Measurements from ENCODE around the gene CST3.
"Not testable (repeated sequence)": the region's sequence is repeated elsewhere in the genome, so short reads cannot be mapped to it uniquely, and the experiment has no call there.

Gene CST3

DNA sequence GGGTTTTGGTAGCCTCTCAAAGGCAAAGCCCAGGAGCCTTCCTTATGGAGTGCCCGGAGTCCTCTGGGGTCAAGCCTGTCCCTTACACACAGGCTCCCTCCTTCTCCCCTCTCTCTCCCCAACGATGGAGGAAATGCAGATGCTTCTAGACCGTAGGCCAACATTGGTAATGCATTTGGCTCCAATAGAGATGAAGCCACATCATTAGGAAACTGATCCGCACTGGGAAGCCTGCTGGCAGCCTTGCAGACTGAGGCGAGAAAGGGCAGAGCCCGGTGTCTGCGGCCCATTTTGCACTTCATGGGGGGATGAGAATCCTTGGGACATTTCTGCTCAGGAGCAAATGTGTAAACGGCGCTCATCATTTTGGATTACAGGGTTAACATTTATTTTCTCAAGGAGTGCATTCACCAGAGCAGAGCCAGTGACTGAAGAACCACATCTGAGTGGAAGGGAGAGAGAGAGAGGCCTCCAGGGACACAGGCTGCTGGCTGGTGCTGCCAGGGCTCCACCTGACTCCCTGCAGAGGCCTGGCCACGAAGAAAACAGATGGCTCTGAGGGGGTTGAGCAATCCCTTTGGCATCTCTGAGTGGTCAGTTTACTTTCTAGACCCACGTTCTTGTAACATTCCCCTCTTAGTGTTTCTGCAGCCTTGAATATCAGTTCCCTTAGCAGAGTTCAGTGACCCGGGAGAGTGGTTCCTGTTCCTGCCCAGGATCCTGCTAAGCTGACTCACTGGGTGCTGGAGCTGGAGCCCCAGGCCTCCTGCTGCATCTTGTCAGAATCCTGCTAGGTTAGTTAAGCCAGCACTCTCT is 4.4 kb upstream of the CST3 start:
- no peak for DNase-seq (ENCODE audit: low read depth)

DNA sequence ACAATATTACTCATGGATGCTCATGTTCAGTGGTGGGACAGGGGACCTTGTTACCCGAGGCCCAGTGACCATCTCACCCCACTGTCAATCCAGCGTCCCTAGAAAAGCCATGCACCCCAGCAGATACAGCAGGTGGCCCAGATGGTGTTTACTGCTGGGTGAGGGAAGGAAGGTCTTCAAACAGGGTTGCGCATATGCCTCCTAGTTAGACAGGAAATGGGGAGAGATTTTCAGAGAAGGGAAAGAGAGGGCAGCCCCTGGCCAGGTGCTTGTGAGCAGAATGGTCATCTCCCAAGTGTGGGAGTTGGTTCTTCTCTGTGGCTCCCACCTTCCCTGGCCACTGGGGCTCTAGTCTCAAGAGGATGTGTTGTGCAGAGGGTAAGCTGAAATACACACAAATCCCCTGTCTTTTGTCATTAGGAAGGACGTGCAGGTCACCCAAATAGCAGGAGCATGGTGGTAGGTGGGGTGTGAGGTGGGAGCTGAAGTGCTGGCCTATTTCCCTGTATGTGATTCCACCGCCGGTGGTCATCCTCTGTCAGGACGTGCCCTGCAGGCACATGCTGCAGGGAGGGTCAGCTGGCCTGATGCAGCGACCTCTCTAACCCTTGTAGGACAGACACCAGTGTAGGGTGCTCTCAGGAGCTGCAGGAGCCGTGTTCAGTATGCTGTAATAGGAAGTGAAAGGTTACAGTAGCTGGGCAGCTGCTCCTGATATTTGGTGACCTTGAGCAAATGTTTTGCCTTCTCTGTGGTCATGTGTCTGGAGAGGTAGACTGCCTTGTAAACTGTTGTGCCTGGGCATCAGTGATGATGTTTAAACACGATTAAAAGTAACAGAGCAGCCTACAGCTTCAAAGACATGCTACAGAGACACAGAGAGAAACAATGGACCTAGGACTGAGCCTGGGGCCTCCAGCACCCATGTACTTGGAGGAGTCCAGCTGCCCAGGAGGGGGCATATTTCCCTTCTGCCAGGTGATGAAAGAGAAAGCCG is 3.2 kb upstream of the CST3 start:
- no peak for DNase-seq (ENCODE audit: low read depth)

DNA sequence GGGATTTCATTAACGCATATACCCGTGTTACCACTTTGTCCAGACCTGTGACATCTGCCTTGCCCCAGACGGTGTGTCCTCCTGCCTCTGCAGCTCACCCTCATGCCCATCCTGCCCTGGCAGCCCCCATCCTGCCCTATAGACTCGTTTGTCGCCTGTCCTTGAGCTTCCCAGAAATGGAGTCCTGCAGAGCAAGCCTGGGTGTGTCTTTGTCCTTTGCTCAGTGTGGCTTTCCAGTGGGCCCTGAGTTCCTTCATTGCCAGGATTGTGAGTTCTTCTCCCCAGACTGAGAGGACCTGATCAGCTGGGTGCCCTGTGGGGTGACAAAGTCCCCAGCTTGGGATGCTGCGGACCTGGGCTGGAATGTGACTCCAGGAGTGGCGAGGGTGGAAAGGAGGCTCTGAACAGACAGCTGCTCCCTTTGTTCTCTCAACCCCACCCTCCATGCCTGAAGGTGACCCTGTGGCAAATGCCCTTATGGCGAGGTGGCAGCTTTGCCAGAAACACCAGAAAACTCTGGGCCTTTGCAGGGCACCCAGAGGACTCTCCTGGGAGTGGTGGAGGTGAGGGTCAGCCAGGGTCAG is 2.4 kb upstream of the CST3 start:
- no peak for DNase-seq (ENCODE audit: low read depth)

DNA sequence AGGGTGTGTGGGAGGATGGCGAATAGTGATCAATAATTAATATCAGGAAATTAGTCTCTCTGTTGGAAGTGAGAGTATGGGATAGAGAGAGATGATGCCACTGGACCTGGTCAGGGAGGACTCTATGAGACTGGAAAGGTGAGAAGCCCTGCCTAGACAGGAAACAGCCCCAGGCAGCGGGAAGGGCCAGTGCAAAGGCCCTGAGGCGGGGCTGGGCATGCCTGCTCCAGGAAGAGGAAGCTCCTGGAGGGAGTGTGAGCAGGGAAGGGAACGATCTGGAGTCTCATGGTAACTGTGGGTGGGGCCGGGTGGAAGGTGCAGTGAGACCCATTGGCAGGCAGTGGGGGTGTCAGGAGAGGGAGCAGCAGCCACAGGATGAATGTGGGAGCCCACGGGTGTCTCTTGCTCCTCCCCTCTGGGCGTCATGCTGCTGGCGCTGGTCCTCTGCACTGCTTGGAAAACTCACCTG is 1.8 kb upstream of the CST3 start:
- DNase-seq (ENCODE audit: low read depth): no peak

DNA sequence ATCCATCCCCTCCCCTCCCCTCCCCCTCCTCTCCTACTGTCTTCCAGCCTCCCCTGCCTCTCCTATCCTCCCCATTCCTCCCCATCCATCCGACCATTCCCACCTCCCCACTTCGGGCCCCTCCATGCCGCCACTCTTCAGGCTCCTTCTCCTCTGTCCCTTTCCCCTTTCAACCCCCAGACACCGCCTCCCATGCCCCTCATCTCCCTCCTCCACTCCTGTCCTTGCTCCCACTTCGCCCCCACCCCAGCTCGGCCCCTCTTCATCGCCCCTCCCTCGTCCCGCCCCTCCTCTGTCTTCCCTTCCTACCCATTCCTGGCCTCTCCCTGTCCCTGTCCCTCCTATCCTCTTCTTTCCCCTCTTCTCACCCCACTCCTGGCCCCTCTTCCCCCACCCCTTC is 554 bp upstream of the CST3 start:
- no peak for DNase-seq (ENCODE audit: low read depth)

DNA sequence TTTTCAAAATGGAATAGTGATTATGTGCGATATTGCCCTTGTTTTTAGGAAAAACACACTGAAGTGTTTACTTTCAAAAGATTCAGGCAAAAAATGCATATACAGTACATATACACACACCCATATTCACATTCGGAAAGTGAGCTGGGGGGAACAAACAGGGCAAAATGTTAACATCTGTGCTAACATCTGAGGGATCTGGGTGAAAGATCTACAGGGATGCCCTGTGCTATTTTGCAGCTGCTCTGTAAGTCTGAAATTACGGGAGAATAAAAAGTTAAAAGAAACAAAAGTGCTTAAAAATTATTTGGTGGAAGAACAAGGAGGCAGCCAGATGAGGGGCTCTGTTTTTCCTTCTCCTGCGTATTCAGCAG is 860 bp downstream of the CST3 start:
- DNase-seq (ENCODE audit: low read depth): no peak

DNA sequence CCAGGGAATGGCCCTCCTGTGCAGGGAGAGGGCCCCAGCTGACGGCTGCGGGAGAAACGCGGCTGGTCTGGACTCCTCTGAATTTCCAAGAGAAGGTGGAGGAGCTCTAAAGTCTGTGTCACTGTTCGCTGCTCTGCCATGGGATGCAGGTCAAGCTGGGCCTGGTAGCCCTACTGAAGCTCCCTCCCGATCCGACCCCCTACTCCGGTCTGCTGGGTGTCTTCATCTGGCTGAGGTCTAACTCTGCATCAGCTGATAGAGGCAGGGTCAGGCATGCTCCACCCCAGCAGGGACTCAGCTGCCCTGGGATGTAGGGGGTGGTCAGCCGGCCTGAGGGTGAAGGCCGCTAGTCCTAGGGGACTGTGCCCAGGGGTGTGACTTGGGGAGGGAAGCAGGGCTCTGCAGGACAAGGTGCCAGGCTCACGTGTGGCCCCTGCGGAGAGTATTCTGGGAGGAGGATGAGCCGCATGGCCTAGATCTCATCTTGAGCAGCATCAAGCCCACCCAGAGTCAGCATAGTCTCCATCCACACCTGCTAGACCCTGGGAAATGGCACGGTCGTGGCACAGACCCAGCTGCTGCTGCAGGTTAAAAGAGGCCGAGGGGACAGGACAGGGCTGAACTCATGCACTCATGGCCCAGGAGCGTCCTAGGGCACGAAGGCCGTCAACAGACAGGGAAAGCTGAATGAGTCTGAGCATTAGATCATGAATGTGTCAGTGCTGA is 1.4 kb downstream of the CST3 start:
- DNase-seq (ENCODE audit: low read depth): no peak

DNA sequence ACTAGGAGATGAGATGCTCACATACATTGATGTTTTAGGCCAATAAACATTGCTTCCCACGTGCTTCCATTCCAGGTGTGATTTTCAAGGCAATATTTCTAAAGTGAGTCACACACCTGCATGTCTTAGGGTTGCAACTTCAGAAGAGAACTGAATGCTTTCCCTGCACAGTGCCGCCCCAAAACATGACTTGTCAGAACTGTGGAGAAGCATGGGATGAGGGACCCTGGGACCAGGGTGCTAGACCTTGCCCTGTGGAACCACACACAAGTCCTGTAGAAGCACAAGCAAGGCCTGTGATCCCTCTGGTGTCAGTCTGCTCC is 2.0 kb downstream of the CST3 start:
- DNase-seq (ENCODE audit: low read depth): not testable (repeated sequence)

DNA sequence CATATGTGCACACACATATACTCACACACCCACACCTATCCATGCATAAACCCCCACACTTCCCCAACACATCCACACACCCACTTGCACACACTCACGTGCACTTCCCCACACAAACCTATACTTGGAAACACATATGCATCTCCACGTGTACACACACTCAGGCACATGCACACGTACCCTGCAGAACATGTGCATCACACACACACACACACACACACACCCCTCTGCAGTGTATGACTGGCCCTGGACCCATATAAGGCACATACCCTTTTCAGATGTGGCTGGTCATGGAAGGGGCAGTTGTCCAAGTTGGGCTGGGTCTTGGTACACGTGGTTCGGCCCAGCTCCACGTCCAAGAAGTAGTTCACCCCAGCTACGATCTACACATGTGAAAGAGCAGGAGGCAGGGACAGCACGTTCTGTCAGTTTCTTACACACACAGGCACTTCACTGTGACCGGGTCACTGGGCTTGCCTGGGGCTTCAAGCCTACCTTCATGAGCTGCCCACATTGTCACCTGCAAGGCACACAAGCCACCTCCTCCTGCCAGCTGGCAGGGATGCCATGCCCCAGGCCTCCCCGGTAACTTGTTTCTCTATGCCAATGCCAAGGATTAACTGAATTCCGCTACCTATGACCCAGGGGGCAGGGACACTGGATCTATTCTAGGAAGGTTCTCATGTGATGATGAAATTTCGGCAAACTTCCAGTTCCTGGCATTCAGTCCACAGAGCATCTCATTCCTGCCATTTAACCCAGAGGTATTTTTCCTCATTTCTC is 2.6 kb downstream of the CST3 start:
- DNase-seq (ENCODE audit: low read depth): no peak

DNA sequence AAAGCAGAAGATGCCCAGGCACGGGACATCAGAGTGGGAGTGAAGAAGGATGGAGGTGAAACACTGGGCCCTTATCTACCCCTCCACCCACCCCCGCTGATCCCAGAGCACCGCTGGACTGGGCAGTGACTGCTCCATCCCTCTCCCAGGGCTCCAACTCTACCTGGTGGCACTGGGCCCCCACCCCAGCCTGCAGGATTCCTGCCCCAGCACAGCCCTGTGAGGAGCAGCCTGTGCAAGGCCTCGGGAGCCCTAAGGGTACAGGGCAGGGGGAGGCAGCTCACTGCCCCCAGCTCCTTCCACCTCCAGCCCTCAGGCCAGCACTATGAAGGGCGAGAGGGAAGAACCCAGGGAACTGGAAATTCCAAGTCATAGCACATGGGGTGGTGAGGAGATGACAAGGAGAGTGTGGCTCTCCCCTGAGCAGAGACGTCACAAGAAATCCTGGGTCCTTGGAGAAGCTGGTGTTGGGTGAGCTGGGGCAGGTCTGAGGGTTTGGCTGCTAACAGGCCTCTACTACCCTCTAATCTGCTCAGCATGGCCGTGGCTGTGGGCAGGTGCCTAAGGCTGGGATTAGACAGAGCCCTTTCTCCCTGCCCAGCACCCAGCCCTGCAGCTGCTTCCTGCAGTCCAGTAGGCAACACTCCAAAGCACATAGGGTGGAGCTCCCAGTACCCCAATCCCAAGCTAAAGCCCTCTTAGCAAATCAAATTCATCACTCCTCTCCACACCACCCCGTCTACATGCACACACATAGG is 3.5 kb downstream of the CST3 start:
- no peak for DNase-seq (ENCODE audit: low read depth)

DNA sequence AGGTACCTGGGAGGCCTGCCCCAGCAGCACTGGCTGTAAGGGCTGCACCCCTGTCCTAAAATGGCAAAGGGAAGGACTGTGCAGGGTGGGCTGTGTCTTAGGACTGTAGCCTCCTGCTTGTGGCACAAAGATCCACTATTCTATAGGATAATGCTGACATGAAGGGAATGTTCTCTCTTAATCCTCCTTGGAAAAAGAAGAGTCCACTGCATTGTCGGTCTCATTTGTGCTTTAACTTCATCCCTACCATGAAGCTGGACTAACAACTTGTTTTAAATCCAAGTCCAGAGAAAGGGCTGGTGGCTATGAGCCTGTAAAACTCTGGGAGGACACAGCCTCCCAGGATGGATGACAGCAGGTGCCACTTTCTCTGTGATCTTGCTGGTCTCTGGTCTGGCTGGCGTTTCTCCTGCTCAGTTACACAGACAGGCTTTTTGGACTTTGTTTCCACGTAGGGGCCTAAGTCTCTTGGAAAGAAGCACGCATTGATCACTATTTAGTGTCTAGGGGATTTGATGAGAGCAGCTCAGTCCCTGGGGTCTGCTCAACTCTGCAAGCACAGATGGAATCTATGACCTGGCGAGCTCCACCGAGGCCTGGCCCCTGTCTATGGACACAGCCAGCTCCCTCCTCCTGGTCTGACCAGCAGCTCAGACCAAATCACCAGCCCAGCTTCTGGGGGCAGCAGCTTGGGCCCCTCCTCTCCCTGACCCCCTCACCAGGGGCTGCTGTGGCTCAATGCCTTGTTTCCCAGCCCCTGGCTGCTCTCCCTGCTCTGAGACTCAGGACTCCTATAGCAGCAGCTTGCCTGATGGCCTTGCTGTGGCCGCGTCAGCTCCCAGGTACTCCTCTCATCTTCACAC is 4.8 kb downstream of the CST3 start:
- DNase-seq (ENCODE audit: low read depth): no peak

DNA sequence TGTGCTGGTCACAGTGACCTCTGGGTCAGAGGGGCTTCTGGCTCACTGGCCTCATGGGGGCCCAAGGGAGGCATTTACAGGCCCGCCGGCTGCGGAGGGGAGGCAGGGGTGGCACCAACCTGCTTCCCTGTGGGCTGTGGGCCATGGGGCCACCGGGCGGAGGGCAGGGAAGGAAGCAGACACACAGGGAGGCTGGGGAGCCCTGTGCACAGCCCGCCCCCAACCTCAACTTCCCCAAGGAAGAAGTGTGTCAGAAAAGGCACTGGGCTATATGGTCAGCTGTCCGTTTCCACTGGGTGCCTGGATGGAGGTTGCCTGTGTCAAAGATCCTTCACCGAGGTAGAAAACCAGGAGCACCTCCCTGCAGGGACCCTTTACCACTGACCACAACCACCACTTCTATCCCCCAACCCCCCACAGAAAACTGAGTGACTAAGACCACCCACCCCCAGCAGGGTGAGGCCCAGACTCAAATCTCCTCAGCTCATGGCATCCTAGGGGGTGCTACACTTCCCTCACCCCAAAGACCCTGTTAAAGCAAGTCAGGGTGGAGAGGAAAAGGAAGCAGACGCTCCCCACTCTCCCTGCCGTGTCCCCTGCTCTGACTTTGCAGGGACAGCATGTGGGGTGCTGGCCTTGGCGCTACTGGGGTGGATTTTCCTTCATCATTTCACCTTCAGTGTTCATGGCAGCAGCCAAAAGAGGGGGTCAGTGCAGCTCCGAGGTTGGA is 5.6 kb downstream of the CST3 start:
- DNase-seq (ENCODE audit: low read depth): no peak

DNA sequence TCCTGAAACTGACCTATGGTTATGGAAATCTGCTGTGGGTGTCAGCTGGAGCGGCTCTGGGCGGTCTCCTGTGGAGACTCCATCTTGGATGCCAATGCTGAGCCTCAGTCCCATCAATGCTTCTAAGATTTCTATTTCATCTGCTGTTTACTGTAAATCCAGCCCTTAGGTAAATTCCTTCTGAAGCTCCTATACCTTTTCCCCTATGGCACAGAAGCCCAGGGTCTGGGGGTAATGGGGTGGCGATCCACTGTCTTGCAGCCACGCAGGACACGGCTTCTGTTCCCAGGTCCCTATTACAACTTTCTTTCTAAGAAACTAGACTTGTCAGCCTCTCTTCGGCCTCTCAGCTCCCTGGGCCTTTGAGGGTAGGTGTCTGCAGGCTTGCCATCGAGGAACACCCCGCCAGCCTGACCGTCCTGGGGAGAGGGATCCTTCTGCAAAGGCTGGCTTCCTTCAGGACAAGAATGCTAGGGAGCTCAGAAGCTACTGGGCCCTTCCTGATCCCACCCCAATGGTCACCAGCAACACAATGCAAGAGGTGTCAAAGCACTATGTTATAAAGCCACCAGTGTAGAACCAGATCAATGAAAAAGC is 6.4 kb downstream of the CST3 start:
- DNase-seq (ENCODE audit: low read depth): no peak

DNA sequence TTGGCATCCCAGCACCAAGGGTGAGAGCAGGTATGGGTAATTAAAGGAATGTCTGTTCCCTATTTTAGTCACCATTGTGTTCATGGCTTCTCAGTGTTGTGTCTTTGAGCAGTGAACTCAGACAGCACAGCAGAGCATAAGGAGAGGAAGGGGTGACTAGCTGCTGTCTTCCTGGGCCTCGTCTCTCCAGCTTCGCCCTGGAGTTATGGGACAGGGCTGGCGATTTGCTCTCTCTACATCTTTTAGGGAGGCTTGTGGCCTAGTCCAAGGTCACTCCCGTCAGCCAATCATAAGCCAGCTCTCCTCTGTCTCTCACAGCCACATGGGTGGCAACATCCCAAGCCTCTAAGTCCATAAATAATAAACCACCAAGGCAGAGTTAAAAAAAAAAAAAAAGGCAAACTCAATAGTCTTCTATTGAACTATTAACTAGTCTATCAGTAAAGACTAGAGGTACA is 7.3 kb downstream of the CST3 start:
- DNase-seq (ENCODE audit: low read depth): no peak

DNA sequence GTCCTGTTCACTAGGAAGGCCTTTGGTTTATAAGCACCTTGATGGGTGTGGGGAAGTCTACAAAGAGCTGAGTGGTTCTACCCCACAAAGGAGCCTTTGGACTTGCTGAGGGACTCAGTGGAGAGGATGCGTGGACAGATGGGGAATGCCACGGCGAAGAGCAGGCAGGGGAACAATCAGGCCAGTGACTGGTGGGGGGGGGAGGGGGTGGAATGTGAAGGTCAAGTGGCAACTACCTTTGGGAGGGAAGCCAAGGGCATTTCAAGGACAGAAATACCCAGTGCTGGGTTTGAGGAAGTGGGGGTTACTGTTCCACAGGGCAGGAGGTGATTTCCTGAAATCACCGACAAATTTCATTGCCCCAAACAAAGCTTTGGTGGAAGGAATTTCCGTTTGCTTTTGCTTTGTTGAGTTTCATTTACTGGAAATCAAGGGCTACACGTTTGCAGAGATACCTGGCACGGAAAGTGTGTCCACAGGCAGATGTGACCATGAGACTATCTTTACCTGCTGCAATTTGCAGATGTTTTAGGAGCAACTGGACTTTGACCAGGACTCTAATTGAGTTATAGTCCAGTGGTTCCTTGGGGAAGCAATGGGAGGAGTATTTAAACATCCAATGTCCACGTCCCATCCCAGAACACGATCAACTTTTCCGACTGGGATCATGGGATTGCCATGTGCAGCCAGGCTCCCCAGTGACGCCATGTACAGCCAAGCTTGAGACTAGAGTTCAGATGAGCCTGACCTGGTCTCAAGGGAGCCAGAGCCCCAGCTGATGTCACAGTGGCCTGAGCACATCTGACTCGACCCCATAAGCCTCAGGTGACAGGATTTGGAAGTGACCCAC is 8.0 kb downstream of the CST3 start:
- DNase-seq (ENCODE audit: low read depth): no peak

DNA sequence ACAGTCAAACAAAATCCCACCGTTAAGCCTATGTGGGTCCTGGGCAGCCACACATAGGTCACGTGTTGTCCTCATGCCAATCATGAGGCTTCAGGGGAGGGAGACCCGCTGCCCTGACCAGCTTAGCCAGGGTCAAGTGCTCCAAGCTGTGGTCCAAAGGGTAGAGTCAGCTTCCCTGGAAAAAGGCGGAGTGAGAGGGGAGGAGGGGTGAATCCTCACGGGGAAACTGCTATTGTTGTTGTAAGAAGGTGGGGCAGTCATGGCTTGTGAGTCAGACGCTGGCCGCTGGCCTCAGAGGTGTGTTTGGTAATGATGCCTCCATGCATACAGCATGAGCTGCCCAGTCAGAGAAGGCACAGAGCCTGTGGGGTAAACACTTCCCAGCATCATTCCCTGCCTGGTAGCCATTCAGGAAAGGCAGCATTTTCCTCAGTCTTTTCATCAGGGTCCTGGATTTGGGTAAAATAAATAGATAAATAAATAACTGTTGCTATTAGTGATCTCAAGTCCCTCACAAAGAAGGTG is 8.7 kb downstream of the CST3 start:
- no peak for DNase-seq (ENCODE audit: low read depth)

DNA sequence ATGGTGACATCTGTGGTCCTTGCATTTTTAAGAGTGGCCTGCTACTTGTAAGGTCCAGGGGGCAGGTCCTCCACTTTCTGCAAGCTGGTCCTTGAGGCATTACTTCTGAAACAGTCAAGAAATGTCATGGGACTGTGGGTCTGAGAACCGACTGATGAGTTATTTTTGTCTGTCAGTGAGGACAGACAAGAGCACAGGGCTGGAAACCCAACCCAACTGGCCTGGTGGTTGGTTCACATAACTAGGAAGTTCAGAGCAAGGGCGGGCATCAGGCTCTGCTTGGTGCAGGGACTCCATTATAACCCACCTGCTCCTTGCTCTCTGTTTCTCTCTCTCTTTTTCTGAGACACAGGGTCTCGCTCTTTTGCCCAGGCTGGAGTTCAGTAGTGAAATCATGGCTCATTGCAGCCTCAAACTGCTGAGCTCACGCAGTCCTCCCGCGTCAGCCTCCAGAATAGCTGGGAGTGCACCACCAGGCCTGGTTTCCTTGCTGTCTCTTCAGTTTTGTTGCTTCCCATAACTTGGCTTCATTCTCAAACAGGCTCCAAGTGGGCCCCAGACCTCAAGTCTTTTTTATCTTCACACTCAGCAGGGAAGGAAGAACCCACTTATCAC is 9.2 kb downstream of the CST3 start:
- no peak for DNase-seq (ENCODE audit: low read depth)
